GM19240 (cell line): ENCODE data around the gene SSC4D.
A peak's percentile ranks its signal among the peaks of the same experiment; 100 is the strongest.
"Not testable (repeated sequence)": the region's sequence is repeated elsewhere in the genome, so short reads cannot be mapped to it uniquely, and the experiment has no call there.

ENCODE experiments used
- DNase-seq: peaks from one replicate; pipeline ENCODE4 v3.0.0; 2011; ENCODE audit warnings: low spot score; ENCODE audit not compliant: insufficient read length

SSC4D gene

DNA sequence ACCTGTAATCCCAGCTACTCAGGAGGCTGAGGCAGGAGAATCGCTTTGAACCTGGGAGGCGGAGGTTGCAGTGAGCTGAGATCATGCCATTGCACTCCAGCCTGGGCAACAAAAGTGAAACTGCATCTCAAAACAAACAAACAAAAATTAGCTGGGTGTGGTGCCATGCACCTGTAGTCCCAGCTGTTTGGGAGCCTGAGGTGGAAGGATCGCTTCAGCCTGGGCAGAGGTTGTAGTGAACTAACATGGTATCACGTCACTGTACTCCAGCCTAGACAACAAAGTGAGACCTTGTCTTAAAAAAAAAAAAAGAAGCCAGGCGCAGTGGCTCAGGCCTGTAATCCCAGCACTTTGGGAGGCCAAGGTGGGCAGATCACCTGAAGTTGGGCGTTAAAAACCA lies 21.7 kb downstream of the SSC4D start:
- DNase-seq, result not testable (repeated sequence)

DNA sequence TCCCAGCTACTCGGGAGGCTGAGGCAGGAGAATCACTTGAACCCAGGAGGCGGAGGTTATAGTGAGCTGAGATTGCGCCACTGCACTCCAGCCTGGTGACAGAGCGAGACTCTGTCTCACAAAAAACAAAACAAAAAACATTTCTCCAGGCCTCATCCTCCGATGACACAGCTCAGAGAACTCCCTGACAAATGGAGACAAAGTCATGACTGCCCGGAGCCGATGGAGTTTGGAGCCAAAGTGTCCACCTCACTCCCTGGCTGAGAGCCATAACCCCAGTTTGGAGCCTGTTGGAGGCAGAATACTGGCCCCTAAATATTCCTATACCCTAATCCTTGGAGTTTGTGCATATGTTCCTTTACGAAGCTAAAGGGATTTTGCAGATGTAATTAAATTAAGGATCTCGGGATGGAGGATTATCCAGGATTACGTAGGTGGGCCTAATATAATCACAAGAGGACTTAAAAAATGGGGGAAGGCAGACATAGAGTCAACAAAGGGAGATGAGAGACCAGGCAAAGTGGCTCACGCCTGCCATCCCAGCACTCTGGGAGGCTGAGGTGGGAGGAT lies 22.7 kb downstream of the SSC4D start:
- no peak for DNase-seq

DNA sequence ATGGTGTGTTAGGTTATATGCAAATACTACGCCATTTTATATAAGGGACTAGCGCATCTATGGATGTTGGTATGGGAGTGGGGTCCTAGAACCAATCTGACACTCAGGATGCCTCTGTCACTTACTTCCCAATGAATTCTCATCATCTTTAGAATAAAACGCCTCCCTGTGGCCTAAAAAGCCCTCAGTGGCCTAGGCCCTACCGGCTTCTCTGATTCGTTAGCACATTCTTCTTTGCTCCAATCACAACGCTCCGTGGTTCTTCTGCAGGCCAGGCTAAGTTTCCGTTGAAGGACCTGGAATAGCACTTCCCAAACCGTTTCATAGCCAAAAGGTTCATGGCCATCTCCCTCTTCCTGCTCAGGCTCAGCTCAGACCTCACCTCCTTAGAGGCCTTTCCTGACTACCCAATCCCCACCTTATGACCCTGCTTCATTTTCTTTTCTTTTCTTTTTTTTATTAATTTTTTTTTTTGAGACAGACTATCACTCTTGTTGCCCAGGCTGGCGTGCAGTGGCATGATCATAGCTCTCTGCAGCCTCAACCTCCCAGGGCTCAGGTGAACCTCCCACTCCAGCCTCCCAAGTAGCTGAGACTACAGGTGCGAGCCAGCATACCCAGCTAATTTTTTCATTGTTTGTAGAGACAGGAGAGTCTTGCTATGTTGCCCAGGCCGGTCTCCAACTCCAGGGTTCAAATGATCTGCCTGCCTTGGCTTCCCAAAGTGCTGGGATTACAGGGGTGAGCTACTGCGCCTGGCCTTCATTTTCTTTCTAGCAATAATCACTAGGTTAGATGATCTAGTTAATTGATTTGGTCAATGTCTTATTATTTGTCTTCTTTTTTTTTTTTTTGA lies 26.2 kb downstream of the SSC4D start:
- no peak for DNase-seq

DNA sequence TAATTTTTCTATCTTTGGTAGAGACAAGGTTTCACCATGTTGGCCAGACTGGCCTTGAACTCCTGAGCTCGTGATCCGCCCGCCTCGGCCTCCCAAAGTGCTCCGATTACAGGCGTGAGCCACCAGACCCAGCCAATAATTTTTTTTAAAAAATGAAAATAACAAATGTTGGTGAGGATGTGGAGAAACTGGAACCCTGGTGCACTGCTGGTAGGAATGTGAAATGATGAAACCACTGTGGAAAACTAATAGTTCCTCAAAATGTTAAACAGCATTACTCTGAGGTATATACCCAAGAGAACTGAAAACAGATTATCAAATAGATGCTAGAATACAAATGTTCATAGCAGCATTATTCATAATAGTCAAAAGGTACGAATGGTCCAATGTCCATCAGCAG lies 27.7 kb downstream of the SSC4D start:
- no peak for DNase-seq

DNA sequence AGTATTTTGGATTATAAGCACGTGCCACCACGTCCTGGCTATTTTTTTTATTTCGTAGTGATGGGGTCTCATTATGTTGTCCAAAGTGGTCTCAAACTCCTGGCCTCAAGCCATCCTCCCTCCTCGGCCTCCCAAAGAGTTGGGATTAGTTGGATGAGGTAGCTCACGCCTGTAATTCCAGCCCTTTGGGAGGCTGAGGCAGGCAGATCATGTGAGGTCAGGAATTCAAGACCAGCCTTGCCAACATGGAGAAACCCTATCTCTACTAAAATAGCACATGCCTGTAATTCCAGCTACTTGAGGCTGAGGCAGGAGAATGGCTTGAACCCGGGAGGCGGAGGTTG lies 28.9 kb downstream of the SSC4D start:
- no peak for DNase-seq

DNA sequence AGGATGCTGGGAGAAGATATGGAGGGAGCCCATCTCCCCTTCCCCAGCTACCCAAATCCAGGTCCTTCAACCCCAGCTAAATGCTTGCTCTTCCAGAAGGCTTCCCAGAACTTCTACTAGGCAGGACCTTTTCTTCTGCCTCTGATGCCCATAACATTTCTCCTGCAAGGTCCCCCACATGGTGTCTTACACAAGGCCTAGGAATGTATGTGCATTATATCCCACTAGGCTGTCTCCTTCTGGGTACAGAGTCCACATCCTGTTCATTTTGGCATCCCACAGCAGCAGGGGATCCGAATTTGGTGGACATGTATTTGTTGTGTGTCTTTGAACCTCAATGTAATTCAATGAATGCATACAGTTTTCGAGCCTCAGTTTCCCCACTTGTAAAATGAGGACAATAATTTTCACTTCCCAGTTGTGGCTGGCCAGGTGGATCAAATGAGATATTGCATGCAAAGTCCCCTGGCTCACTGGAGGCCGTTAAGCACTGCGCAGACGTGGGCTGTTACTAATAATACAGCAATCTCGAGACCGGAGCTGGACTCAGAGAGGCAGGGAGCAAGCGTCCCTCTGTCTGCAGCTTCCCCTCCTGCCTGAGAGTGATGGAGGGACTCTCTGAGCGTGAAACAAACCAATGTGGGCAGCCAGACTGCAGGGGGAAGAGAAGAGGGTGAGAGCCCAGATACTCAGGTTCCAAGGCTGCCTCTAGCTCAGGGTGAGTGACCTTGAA lies 32.1 kb downstream of the SSC4D start:
- DNase-seq, result no peak

DNA sequence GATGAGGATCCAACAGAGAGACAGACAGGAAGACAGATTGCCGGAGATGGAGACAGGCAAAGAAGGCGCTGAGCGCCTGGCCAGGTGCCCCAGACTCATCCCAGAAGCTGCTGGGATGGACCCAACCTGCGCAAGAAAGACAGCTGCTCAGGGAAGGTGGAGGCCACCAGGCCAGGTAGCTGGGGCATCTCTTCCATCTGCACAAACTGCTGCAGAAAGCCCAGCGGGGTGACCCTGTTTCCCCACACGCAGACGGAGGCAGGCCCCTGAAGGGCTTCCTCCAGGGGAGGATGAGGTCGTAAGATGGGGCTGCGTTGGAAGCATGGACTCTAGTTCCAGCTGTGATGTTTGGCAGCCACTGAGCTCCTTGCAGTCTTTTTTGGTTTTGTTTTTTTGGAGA lies 34.2 kb downstream of the SSC4D start:
- DNase-seq, result no peak

DNA sequence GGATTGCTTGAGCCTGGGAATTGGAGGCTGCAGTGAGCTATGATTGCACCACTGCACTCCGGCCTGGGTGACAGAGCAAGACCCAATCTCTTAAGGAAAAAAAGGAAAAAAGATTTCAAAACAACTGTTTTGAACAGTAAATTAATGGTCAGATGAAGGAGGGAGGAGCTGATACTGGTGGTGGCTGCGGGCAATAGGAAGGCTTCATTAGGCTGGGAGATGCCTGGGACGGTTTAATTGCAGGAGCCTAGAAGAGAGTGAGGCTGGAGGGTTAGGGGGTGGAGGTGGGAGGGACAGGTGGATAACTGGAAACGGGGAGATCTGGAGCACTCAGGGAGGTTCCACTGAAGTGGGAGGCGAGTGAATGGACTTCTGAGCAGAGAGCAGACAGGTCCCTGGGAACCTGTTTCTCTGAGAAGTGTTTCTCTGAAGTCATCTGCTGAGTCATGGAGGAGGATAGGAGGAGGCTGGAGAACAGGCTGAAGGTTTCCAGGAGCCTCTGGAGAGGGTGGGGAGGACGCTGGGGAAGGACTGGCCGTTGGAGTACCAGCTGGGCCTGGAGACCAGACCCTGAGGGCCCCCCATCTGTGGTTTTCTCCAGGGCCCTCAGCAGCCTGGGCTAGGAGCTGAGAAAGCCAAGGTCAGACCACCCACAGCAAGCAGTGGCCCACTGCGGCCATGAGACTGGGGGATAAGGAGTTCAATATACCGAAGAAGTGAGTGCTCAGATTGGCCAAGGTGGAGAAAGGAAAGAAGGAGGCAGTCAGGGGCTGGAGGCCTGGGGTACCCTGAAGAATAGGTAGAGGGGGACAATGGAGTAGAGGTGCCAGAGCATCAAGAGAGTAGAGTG lies 36.3 kb downstream of the SSC4D start:
- no peak for DNase-seq

DNA sequence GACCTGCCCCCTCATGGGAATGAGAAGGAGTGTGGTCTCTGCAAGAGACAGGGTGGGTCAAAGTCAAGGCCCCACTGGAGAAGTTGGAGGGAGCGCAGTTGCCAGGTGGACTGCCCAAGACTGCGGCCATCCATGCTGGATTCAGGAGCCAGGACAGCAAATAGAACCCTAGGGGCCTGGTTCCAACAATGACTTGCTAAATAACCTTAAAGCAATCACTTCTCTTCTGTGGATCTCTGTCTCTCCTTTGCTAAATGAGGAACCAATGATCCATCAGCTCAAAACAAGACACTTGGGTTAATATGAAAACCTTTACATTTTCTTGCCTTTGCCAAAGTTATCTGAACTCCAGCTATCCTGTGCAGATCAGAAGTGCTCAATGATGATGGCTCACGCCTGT lies 38.1 kb downstream of the SSC4D start:
- no peak for DNase-seq

DNA sequence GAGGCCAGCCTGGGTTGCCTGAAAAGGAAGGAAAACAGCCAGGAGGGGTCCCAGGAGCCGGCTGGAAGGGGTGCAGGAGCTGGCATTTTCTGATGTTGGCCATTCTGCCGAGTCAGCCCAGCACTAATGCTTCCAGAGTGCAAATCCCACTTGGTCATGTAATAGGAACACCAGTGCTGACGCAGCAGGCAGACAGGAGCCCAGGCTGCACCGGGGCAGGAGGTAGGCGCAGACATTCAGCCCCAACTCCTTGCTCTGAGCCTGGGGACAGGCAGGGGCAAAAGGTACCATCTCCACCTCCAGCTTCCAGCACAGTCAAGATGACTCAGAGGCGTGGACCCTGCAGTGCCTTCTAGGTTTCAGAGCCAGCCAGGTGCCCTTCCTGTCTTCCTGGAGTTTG lies 40.5 kb downstream of the SSC4D start:
- DNase-seq, result no peak

DNA sequence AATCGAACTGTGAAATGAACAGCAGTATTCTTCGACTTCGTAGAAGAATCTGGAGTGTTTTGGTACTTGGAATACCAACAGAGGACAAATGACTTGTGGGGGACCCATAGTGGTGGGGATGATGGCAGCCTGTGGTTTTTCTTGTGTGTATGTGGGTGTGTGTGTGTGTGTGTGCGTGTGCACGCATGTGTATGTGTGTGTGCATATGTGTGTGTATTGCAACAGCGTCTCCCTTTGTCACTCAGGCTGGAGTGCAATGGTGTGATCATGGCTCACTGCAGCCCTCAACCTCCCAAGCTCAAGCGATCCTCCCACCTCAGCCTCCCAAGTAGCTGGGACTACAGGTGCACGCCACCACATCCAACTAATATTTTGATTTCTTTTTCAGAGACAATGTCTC lies 41.3 kb downstream of the SSC4D start:
- DNase-seq, result no peak

DNA sequence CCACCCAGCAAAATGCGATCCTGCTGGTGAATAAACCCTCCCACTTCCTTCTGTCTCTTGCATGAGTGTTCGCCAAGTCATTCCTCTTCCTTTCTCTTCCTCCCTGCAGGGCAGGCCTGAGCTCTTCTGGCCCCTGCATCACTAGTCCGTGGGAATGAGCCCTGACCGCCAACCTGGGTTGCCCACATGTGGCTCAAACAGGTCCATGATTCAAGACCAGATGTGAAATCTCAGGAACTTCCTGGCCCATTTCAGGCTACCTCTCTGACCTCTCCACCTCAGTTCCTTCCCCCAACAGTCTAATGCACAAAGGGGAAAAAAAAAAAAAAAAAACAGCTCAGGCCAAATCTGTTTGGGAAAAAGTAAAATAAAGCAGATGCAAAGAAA lies 45.3 kb downstream of the SSC4D start:
- DNase-seq, result no peak

DNA sequence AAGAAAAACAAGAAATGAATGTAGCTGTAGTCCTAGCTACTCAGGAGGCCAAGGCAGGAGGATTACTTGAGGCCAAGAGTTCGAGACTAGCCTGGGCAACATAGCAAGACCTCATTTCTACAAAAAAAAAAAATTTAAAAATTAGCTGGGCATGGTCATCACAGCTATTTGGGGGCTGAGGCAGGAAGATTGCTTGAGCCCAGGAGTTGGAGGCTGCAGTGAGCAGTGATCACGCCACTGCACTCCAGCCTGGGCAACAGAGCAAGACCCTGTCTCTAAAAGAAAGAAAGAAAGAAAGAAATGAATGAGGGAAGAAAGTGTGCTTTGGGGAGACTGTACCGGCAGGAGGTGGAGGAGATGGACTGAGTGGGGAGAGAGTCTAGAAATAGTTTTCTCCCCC lies 45.7 kb downstream of the SSC4D start:
- not testable (repeated sequence) for DNase-seq

DNA sequence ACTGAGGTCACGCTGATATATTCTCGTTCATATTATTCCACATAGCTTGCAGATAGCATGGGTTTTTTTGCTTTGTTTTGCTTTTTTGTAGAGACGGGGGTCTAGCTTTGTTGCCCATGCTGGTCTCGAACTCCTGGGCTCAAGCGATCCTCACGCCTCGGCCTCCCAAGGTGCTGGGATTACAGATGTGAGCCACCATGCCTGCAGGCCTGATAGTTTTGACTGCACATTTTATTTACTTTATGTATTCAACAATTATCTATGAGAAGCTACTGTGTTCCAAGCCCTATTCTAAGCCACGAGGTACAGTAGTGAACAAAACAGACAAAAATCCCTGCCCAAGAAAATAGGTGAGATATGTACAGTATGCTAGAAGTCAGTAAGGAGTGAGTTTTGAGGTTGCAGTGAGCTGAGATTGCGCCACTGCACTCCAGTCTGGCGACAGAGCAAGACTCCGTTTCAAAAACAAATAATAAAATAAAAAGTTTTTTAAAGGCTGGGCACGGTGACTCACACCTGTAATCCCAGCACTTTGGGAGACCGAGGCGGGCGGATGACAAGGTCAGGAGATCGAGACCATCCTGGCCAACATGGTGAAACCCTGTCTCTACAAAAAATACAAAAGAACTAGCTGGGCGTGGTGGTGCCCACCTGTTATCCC lies 49.4 kb downstream of the SSC4D start:
- DNase-seq, result no peak

DNA sequence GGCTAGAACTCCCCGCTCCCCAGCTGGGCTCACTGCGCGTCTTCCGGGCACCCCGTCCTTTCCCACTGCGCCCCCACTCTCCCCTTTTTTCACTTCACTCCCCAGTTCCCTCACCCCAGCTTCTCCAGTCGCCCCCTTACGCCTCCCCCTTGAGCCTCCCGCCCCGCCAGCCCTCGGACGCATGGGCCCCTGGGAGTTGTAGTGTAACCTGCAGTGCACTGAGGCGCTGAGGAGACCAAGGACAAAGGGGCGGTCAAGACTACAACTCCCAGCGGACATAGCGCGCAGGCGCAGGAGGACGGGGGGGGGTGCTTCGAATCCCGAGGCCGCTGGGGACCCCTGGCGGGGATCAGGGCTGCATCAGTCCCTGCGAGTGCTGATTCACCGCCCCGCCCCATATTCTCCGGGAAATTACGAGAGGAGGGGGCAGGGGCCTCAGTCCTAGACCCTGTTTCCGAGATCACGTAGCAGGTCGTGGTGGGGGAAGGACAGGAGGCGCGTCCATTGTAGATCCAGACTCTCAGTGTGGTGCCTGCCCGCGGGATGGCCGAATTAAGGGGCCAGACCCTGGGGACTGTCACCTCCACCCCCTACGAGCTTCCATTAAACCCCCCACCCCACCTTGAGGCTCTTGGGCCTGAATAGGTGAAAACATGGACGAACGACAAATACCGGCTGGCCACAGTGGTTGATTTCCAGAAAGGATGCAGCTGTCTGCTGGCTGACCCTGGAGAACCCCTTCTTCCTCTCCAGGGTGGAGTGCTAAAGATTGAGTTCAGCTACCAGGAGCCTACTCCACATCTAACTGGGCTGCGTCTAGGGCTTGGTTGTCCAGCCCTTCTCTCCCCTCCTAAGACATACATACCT lies 50.2 kb downstream of the SSC4D start:
- DNase-seq, result peak; percentile 88

DNA sequence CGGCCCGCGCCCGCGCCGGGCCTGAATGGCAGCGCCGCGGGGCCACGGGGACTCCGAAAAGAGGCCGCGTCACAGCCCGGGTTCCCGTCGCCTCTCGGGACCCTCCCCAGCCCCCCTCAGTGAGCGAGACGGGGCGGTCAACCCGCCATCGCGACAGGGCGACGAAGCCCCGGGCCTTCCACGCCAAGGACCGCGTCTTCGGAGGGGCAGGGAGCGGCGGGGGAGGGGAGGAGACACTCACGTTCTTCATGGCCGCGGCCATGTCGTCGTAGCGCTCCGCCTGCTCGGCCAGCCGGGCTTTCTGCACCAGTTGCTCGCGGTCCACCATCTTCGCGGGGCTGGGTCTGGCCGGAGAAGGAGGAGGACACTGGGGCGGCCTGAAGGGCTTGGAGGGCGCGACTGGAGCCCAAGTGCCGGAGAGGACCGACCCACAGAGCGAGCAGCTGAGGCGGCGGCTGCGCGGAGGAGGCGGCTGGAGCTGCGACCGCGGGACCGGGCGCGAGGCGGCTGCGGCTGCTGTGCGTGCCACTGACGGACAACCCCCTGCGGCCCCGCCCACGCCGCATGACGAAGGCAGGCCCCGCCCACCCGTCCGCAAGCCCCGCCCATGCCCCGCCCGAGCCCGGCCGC lies 50.9 kb downstream of the SSC4D start, which contains the start of gene YWHAG:
TSS of gene YWHAG (minus strand) at position 511 of the 630 bp plus-strand sequence. CDS start at position 328, 183 bp downstream.
- peak; percentile 48 for DNase-seq

DNA sequence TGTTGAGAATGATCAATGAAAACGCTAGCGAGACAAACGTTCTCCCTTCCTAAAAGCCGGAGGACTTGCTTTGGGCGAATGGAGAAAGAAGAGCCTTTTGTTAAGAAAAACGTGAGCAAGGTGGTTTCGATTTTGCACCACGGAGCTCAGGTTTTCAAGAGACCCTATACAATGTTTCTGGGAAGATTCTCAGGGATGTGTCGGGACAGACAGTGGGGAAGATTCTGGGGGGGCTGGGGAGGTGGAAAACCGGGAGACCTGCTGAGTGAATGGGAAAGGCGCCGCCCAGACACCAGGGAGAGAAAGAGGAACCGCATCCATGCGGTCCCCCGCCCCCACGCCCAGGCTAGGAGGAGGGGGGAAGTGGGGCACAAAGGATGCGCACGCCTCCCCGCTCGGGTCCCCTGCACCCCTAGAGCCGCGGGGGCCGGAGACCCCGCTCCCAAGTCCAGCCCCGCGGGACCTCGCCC lies 51.5 kb downstream of the SSC4D start:
- no peak for DNase-seq

DNA sequence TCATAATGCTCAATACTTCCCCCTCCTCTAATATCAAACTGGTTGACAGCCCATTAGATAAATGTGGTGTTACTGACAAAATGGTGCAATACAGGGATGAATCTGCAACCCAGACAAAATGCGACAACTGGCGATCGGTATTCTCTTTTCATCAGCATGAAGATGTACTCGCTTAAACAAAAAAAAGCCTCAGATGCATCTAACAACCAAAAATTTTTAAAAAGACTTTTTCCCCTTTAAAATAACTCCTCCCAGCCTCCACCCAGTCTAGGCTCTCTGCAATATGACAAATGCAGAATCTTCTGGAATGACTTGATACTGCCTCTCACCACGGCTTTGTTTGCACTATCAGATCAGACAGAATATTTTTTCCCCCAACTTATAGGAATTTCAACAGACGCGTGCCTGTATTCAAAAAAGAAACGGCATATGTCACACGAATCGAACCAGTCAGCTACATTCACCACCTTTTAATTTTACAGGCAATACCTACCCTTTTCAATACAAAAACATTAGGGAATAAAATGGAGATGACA lies 52.0 kb downstream of the SSC4D start:
- DNase-seq, result no peak

DNA sequence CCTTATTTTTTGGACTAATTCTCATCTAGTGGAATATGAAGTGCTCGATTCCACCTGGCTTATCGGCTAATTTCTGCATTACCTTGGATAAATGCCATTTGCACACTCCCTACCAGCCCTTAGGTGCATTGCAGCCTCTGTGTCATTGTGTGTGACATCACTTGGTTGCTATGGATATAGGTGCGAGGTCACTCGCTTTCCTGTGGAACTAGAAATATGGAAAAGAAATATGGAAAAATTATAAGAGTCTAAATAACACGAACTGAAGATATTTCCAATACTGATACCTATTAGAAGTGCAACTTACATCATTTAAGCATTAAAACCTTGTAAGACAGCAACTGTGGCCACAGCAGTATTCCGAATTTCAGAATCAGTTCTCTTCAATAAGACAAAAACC lies 52.7 kb downstream of the SSC4D start:
- no peak for DNase-seq
